AG04450 (cell line): ENCODE measurements around the gene CDADC1. TPM values are rescaled to one million over a fixed set of nuclear protein-coding genes. Genes with fewer than 3 reads are reported as not detected.

Experiments
- CTCF ChIA-PET: fragments of 300-600, 350-600 bp; formaldehyde crosslinking; extraction: SDS; loops from one replicate; lab custom pipeline; 2022; ENCODE audit warnings: antibody characterized with exemption, inconsistent platforms; lab: Charles Lee
- POLR2A ChIA-PET: fragments of 350-600 bp; formaldehyde crosslinking; extraction: SDS; loops from one replicate; lab custom pipeline; 2021; ENCODE audit warnings: antibody characterized with exemption, inconsistent platforms; lab: Yijun Ruan, JAX
- DNase-seq: peaks from one replicate; pipeline ENCODE4 v3.0.0-alpha.2; 2011; ENCODE audit warnings: low read depth, low spot score
- H3K27ac ChIP-seq: one replicate; pipeline ENCODE4 v1.5.1; 2012; ENCODE audit warnings: low read depth, low read length, control low read depth
- H3K27me3 ChIP-seq: one replicate; pipeline ENCODE4 v1.6.0; 2012; ENCODE audit warnings: low read length; ENCODE audit not compliant: control insufficient read depth, insufficient read depth
- H3K4me3 ChIP-seq: 2 replicates; pipeline ENCODE4 v1.5.1; 2011; ENCODE audit warnings: mild to moderate bottlenecking, low read depth, low read length, control low read depth
- H3K9me3 ChIP-seq: 2 replicates; pipeline ENCODE4 v1.5.1; 2012; ENCODE audit warnings: low read length; ENCODE audit not compliant: control insufficient read depth, insufficient read depth
- polyA minus RNA-seq: library from RNA; depleted of rRNA, polyadenylated mRNA; stranded (reverse); fragments of >200 nt; gene quantifications from 2 replicates; pipeline ENCODE4 v1.2.3, GENCODE V29; 2011; rRNA and poly(A)+ RNA removed
- polyA plus RNA-seq: library from polyadenylated mRNA; depleted of rRNA; stranded (reverse); fragments of >200 nt; gene quantifications from 2 replicates; pipeline ENCODE4 v1.2.3, GENCODE V29; 2011; rRNA removed
- TF ChIP-seq, protein P1 (sequence below): IDR thresholded peaks from 2 replicates; pipeline ENCODE4 v1.5.1; 2011; ENCODE audit warnings: low read depth, low read length, control low read depth, inconsistent platforms

CDADC1 gene
- polyA plus RNA-seq: 3.2 and 6.4 TPM in 2 replicates
- polyA minus RNA-seq: 1.4 and 2.0 TPM in 2 replicates

DNA sequence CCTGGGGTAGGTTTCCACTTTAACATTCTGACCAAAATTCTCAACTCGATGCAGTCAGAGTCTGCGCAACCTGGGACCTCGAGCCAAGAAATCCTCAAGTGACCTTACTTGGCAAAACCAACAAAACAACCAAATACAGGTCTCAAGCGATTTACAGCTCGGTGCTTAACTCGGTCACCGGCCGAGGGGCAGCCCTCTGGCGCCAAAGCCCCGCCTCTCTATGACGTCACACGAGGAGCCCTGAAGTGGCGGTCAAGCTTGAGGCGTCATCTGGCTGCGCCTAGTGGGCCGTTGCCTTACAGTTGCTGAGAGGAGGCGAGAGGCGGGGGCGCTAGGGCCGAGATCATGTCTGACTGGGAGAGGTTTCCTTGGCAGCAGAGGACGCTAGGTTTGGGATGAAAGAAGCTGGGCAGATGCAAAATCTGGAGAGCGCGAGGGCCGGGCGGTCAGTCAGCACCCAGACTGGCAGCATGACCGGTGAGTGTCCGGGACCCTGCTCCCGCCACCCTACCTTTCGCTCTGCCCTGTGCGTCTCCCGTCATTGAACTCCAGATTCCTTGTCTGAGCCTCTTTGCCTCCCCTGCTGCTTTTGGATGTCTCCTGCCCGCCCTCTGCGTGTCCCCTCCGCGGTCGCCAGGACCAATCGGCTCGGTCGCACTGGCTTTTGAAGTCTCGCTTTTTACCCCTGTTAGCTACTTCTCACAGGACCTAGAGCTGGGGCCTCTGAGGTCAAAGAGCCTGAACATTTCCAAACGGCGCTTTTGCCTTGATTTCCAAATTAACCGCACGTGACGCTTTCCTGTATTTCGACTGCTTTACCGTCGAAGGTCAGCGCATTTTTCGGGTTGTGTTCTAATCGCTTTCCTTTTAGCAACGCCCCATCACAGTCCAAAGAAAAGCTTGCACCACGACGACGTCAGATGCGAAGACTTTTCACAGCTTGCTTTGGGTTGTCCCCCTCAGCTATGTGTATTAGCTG, at the start of gene CDADC1:
TSS of gene CDADC1 (plus strand) at position 283 of the 979 bp plus-strand sequence. CDS start at position 396, 113 bp downstream.
- CTCF ChIA-PET: interaction anchor here (0.9 to 2.1 kb wide), 8 partner anchors 8 to 190 kb away, joined by 3 to 6 read pairs (median 4); no protein-coding TSS in a partner anchor
- TF ChIP-seq, protein P1, sequence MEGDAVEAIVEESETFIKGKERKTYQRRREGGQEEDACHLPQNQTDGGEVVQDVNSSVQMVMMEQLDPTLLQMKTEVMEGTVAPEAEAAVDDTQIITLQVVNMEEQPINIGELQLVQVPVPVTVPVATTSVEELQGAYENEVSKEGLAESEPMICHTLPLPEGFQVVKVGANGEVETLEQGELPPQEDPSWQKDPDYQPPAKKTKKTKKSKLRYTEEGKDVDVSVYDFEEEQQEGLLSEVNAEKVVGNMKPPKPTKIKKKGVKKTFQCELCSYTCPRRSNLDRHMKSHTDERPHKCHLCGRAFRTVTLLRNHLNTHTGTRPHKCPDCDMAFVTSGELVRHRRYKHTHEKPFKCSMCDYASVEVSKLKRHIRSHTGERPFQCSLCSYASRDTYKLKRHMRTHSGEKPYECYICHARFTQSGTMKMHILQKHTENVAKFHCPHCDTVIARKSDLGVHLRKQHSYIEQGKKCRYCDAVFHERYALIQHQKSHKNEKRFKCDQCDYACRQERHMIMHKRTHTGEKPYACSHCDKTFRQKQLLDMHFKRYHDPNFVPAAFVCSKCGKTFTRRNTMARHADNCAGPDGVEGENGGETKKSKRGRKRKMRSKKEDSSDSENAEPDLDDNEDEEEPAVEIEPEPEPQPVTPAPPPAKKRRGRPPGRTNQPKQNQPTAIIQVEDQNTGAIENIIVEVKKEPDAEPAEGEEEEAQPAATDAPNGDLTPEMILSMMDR: no peak
- POLR2A ChIA-PET: interaction anchor here (1.5 kb wide), 1 partner anchor 196 kb away, joined by 5 read pairs; the partner anchor contains the start of genes CAB39L and SETDB2

DNA sequence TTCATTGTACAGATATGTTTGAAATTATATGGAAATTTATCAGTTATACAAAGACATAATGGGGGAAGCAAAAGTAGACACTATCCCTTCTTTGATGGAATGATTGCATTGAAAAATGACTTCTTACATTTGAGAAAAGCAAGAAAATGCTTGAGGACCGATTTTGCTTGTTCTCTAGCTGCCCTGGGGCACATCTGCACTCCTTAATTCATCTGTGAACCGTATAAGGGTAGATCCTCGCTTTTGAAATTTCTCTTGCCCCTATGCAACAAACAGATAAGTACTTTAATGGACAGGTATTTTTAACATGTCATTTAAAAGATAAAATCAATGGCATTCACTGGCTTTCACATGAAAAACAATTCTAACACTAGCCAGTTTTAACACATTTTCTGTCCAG, 41.1 kb upstream of the CDADC1 start:
- Histone ChIP-seq H3K27me3 (no peaks in the 10 kb centered on the region), H3K27ac (no peak overlapping the region), H3K4me3 (no peak overlapping the region), H3K9me3 (no peaks in the 10 kb centered on the region)
- ChIA-PET CTCF (no interaction called here), POLR2A (no interaction called here)
- TF ChIP-seq, protein P1: no peak
- DNase-seq: no peak

More for the DNA sequence above, at the start of gene CDADC1:
- H3K4me3 ChIP-seq: peak within 1 kb of the TSS; percentile 98
- peak within 1 kb of the TSS; percentile 69 for H3K27ac ChIP-seq
- peak; percentile 76 for DNase-seq
- H3K9me3 ChIP-seq: no peaks in the 10 kb centered on the region; the same call in 1 of the 2 replicates
- no peaks in the 10 kb centered on the region for H3K27me3 ChIP-seq

DNA sequence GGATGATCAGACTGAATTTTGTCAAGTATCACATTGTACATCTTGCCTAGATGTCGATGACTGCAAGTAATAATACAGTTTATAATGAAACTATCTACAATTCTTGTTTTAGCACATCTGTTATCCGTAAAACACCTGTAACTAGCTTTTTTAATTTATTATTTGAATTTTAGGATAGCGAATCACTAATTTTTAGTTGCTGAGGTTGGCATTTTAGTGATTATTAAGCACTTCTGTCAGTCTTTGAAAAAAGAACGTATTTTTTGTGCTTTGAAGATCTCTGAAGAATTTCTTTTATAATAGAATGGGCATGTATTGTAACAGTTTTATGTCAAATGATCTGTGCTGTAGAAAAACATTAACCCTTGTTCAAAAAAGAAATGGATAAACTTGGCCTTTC, 39.1 kb upstream of the CDADC1 start:
- Histone ChIP-seq H3K4me3 (no peak overlapping the region), H3K27me3 (no peaks in the 10 kb centered on the region), H3K27ac (no peak overlapping the region), H3K9me3 (no peaks in the 10 kb centered on the region)
- ChIA-PET CTCF (no interaction called here), POLR2A (no interaction called here)
- no peak for DNase-seq
- TF ChIP-seq, protein P1: no peak

DNA sequence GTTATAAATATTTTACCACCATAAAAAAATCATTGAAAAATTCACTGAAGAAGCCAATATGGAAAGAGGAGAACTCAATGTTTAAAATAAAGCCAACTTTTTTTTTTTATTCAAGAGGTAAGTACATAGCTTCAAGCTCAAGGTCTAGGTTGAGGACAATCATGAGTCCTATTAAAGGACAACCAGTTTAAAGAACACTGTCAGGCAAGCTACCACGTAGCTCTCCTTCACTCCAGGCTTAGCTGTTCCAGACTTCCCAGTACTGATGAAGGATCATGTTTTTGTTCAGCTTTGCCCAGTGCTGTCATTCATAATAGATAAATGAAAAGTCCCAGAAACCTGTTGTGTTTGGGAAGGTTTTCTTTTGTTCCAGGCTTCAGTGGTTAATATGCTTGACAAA, 37.6 kb upstream of the CDADC1 start:
- no peak overlapping the region for H3K27ac ChIP-seq
- POLR2A ChIA-PET: no interaction called here
- H3K27me3 ChIP-seq: no peaks in the 10 kb centered on the region
- DNase-seq: no peak
- CTCF ChIA-PET: interaction anchor here (0.6 to 0.9 kb wide), 2 partner anchors 70 to 71 kb away, joined by 3 to 4 read pairs; no protein-coding TSS in a partner anchor
- no peaks in the 10 kb centered on the region for H3K9me3 ChIP-seq
- TF ChIP-seq, protein P1: no peak
- no peak overlapping the region for H3K4me3 ChIP-seq

DNA sequence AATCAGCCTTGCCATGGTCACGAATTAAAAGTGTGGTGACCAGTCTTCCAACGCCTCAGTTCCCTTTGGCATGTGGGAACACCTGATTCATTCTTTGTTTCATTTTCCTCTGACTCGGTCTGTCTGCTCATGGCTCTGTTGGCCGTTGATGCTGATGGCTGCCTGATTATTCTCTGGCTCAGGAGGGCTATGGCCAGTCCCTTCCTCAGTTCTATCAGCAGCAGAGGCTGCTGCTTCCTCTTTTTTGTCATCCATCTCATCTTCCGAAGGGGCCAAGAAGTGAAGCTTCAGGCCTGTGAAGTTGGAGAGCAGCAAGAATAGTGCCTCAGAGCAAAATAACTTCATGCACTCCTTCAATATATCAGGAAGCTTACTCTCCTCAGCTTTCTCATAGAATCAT, 37.1 kb upstream of the CDADC1 start:
- no peaks in the 10 kb centered on the region for H3K9me3 ChIP-seq
- no peak for DNase-seq
- TF ChIP-seq, protein P1: no peak
- no peaks in the 10 kb centered on the region for H3K27me3 ChIP-seq
- no peak overlapping the region for H3K4me3 ChIP-seq
- ChIA-PET POLR2A (interaction anchor here (0.8 kb wide), 1 partner anchor 349 kb away, joined by 3 read pairs; no protein-coding TSS in a partner anchor), CTCF (interaction anchor here (0.6 to 0.9 kb wide), 2 partner anchors 70 to 71 kb away, joined by 3 to 4 read pairs; no protein-coding TSS in a partner anchor)
- no peak overlapping the region for H3K27ac ChIP-seq
